Activated B cell treated with CpG ODN at 0.5 μM for 24 hours (primary cell): ENCODE data around the gene SEMA4C. TPM values are rescaled to one million over a fixed set of nuclear protein-coding genes. Genes with fewer than 3 reads are reported as not detected.

Experiments used
- ATAC-seq: fragments of 200-7000 bp; cut with Tn5 transposase; one replicate; pipeline ENCODE4 v1.10.0; 2021; ENCODE audit warnings: low read depth, mild to moderate bottlenecking, moderate library complexity
- CTCF ChIA-PET: fragments of 350-600 bp; sonication (Branson Sonifier 250); formaldehyde crosslinking; loops from one replicate; lab custom pipeline; 2021; ENCODE audit warnings: antibody characterized with exemption; lab: Charles Lee
- POLR2A ChIA-PET: fragments of 350-600 bp; sonication (Branson Sonifier 250); formaldehyde crosslinking; loops from one replicate; lab custom pipeline; 2021; ENCODE audit warnings: antibody characterized with exemption; lab: Charles Lee
- DNase-seq: peaks from one replicate; pipeline ENCODE4 v3.0.0; 2022
- H3K27ac Mint-ChIP-seq: one replicate; pipeline ENCODE4 v1.8.0; 2020; ENCODE audit warnings: mixed read lengths
- H3K27me3 Mint-ChIP-seq: one replicate; pipeline ENCODE4 v1.8.0; 2021; ENCODE audit warnings: mixed read lengths
- H3K36me3 Mint-ChIP-seq: one replicate; pipeline ENCODE4 v1.8.0; 2021; ENCODE audit warnings: low read depth, mixed read lengths
- H3K4me1 Mint-ChIP-seq: one replicate; pipeline ENCODE4 v1.8.0; 2021; ENCODE audit warnings: mixed read lengths
- H3K4me3 Mint-ChIP-seq: one replicate; pipeline ENCODE4 v1.8.0; 2020; ENCODE audit warnings: mild to moderate bottlenecking, mixed read lengths
- H3K9me3 Mint-ChIP-seq: one replicate; pipeline ENCODE4 v1.8.0; 2020; ENCODE audit warnings: mixed read lengths
- intact Hi-C: fragments of 100-400 bp; cut with micrococcal nuclease; formaldehyde crosslinking; loops from one replicate; pipeline ENCODE4 v1.15.1; 2024
- total RNA-seq: library from RNA; stranded (reverse); gene quantifications from 2 replicates; pipeline ENCODE4 v1.2.3, GENCODE V29; 2022
- TF ChIP-seq, protein P1 (sequence below): fragments of 200-600 bp; IDR thresholded peaks from one replicate; pipeline ENCODE4 v1.8.0; 2022; ENCODE audit warnings: antibody characterized with exemption, mild to moderate bottlenecking

SEMA4C gene
- total RNA-seq, 1 donor from 2014 or later = 0.55 TPM

DNA sequence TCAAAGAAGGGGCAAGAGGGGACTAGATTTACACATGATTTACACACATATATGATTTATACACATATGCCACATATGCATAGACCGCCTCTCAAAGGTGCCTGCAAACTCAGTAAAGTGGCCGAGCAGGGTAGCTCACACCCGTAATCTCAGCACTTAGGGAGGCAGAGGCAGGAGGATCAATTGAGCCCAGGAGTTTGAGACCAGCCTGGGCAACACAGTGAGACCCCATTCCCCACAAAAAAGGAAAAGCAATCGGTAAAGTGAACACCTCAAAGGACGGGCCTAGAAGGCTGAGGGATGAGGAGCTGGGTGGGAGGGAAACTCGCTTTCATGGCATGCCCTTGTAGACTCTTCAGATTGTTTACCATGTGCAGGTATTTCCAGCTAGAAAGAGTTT, 17.2 kb downstream of the SEMA4C start:
- intact Hi-C loops = no loop called here
- peaks cover 13% of the 10 kb centered on the region for H3K4me1 Mint-ChIP-seq
- TF ChIP-seq, protein P1, sequence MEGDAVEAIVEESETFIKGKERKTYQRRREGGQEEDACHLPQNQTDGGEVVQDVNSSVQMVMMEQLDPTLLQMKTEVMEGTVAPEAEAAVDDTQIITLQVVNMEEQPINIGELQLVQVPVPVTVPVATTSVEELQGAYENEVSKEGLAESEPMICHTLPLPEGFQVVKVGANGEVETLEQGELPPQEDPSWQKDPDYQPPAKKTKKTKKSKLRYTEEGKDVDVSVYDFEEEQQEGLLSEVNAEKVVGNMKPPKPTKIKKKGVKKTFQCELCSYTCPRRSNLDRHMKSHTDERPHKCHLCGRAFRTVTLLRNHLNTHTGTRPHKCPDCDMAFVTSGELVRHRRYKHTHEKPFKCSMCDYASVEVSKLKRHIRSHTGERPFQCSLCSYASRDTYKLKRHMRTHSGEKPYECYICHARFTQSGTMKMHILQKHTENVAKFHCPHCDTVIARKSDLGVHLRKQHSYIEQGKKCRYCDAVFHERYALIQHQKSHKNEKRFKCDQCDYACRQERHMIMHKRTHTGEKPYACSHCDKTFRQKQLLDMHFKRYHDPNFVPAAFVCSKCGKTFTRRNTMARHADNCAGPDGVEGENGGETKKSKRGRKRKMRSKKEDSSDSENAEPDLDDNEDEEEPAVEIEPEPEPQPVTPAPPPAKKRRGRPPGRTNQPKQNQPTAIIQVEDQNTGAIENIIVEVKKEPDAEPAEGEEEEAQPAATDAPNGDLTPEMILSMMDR = no peak
- H3K36me3 Mint-ChIP-seq = peaks cover 45% of the 10 kb centered on the region
- no peak overlapping the region for H3K27ac Mint-ChIP-seq
- CTCF ChIA-PET = no interaction called here
- POLR2A ChIA-PET = interaction anchor here (1.4 kb wide), 1 partner anchor 14 kb away, joined by 3 read pairs; no protein-coding TSS in a partner anchor
- ATAC-seq (no peak), DNase-seq (no peak)
- H3K9me3 Mint-ChIP-seq = no peaks in the 10 kb centered on the region
- H3K4me3 Mint-ChIP-seq = no peak overlapping the region
- H3K27me3 Mint-ChIP-seq = no peaks in the 10 kb centered on the region

DNA sequence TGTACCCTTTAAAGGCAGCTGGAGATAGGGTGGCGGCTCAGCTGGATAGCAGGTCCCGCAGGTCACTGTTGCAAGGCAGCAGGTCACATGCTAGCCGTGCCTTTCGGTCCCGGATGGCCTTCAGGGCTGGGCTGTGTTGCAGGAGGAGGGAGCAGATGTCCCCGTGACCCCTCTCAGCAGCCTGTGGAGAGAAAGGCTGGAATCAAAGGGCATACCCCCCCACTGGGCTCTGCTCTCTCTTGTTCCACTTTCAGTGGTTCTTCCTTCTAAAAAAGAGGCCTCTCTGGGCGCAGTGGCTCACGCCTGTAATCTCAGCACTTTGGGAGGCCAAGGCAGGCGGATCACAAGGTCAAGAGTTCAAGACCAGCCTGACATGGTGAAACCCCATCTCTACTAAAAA, 21.6 kb downstream of the SEMA4C start:
- no peak overlapping the region for H3K27ac Mint-ChIP-seq
- POLR2A ChIA-PET = no interaction called here
- no peaks in the 10 kb centered on the region for H3K27me3 Mint-ChIP-seq
- intact Hi-C loops = no loop called here
- CTCF ChIA-PET = no interaction called here
- H3K4me3 Mint-ChIP-seq = no peak overlapping the region
- H3K4me1 Mint-ChIP-seq = peaks cover under 1% of the 10 kb centered on the region
- TF ChIP-seq, protein P1 = no peak
- ATAC-seq (no peak), DNase-seq (no peak)
- H3K9me3 Mint-ChIP-seq = no peaks in the 10 kb centered on the region
- H3K36me3 Mint-ChIP-seq = peaks cover 48% of the 10 kb centered on the region

DNA sequence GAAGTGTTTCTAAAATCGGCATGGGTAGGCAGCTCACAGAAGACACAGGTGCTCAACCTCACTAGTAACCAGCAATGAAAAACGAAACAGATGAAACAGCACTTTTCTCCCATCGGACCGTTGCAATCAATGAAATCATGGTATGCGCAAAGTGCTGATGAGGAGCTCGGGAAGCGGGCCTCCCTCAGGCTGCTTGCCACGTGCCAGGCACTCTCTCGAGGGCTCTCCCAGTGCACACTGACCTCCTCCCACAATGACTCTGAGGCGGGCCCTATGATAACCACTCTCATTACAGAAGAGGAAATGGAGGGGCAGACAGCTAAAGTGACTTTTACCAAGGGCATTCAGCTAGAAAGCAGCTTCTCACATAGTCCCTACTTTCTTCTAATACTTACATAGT, 22.3 kb downstream of the SEMA4C start:
- ATAC-seq (no peak), DNase-seq (no peak)
- TF ChIP-seq, protein P1 = no peak
- Mint-ChIP-seq H3K36me3 (peaks cover 41% of the 10 kb centered on the region), H3K27me3 (no peaks in the 10 kb centered on the region), H3K9me3 (no peaks in the 10 kb centered on the region), H3K4me1 (peaks cover 3% of the 10 kb centered on the region), H3K27ac (no peak overlapping the region), H3K4me3 (no peak overlapping the region)
- POLR2A ChIA-PET = no interaction called here
- intact Hi-C loops = no loop called here
- CTCF ChIA-PET = no interaction called here

DNA sequence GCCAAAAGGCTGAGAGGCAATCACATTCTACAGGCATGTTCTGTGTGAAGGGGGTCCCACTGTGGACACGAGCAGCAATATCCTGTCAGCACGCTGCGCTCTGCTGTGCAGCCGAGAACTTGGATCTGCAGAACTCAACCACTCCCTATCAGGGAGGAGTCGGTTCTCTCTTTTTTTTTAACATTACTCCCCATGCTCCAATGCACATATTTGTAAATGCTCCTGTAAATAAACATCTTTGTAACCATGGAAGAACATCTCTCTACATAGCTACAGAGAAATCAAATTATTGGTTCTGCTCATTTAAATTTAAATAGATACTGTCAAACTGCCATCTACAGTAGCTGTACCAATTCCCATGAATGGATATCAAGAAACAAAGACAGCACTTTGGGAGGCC, 23.1 kb downstream of the SEMA4C start:
- ChIA-PET POLR2A (no interaction called here), CTCF (interaction anchor here (0.6 kb wide), 1 partner anchor 101 kb away, joined by 3 read pairs; no protein-coding TSS in a partner anchor)
- H3K27me3 Mint-ChIP-seq = no peaks in the 10 kb centered on the region
- H3K27ac Mint-ChIP-seq = no peak overlapping the region
- intact Hi-C loops = no loop called here
- ATAC-seq (no peak), DNase-seq (no peak)
- no peak overlapping the region for H3K4me3 Mint-ChIP-seq
- TF ChIP-seq, protein P1 = no peak
- H3K36me3 Mint-ChIP-seq = peaks cover 36% of the 10 kb centered on the region
- H3K4me1 Mint-ChIP-seq = peaks cover 3% of the 10 kb centered on the region
- no peaks in the 10 kb centered on the region for H3K9me3 Mint-ChIP-seq

DNA sequence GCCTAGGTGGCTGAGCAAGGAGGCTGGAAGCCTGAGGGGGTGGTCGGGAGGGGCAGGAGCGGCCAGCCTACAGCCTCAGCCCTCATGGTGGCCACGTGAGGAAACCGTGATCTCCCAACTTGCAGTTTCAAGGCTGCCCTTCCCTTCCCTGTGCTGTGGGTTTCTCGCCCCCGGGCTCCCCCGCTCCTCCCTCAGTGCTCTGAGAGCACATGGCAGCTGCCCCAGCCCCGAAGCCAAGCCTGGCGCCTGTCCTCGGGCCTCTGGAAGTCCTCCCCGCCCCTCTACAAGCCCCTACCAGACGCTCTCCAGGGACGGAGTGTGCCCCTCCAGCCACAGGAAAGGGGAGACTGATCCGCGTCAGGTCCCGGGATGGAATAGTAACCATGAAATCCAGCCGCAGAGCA, 25.5 kb downstream of the SEMA4C start:
- Mint-ChIP-seq H3K27ac (no peak overlapping the region), H3K27me3 (no peaks in the 10 kb centered on the region), H3K36me3 (peaks cover 28% of the 10 kb centered on the region), H3K4me3 (no peak overlapping the region), H3K4me1 (peaks cover 9% of the 10 kb centered on the region), H3K9me3 (no peaks in the 10 kb centered on the region)
- intact Hi-C loops = no loop called here
- TF ChIP-seq, protein P1 = no peak
- CTCF ChIA-PET = no interaction called here
- POLR2A ChIA-PET = interaction anchor here (0.6 to 0.9 kb wide), 2 partner anchors 13 to 485 kb away, joined by 3 to 5 read pairs; partner anchors contain the start of gene ANKRD39
- no peak for DNase-seq
- no peak for ATAC-seq
